Ramos (cell line): ENCODE measurements around the gene RB1.

ENCODE experiments used
- in situ Hi-C: fragments of 300-500 bp; cut with MboI; formaldehyde crosslinking; loops from one replicate; pipeline ENCODE4 v1.14.3; 2022; ENCODE audit warnings: low sequenced_read_pairs; ENCODE audit not compliant: unreplicated experiment

RB1 gene

GRCh38 chr13:48508011-48508410 lies 204.5 kb downstream of the RB1 start:
- in situ Hi-C loops: no loop called here

GRCh38 chr13:48510698-48511097 lies 207.1 kb downstream of the RB1 start:
- in situ Hi-C loops: no loop called here

GRCh38 chr13:48511621-48512230 lies 208.2 kb downstream of the RB1 start:
- in situ Hi-C loops: no loop called here

GRCh38 chr13:48514793-48515192 lies 211.2 kb downstream of the RB1 start:
- in situ Hi-C loops: no loop called here

- in situ Hi-C loops: no loop called here
These were observed 212.2 kb downstream of the RB1 start for GRCh38 chr13:48515732-48516131.

GRCh38 chr13:48518083-48518482 lies 214.5 kb downstream of the RB1 start:
- in situ Hi-C loops: no loop called here

GRCh38 chr13:48526286-48526685 lies 222.7 kb downstream of the RB1 start:
- in situ Hi-C loops: no loop called here

GRCh38 chr13:48527955-48528354 lies 224.4 kb downstream of the RB1 start:
- in situ Hi-C loops: no loop called here

- in situ Hi-C loops: no loop called here
These were observed 225.2 kb downstream of the RB1 start for GRCh38 chr13:48528720-48529119.

GRCh38 chr13:48530833-48531232 lies 227.3 kb downstream of the RB1 start:
- in situ Hi-C loops: no loop called here
